ENCODE results near the gene PAOX. TPM values are rescaled to one million over a fixed set of nuclear protein-coding genes. Genes with fewer than 3 reads are reported as not detected.
A peak's percentile ranks its signal among the peaks of the same experiment; 100 is the strongest.

PAOX gene
- total and polyA plus RNA-seq, 2 of the 13 experiments (the other 11 are each of a cell fraction or from before 2014, with no cell fraction given) = 0.49 to 0.77 TPM

GRCh38 chr10:133356549-133357284, 22.3 kb upstream of the PAOX start (continued):
- TF ChIP-seq NR2F1 (CRISPR knock-in tag; IDR thresholded peaks at IDR 0.05) = no peak
- TF ChIP-seq MTA1 (CRISPR knock-in tag; IDR thresholded peaks at IDR 0.05; ENCODE audit: borderline replicate concordance) = no peak
- TF ChIP-seq PRDM4 (CRISPR knock-in tag; IDR thresholded peaks at IDR 0.05; ENCODE audit: borderline replicate concordance) = no peak
- TF ChIP-seq BHLHE40 (IDR thresholded peaks at IDR 0.05; ENCODE audit: low read length) = no peak
- no peak for TF ChIP-seq RFXANK (CRISPR knock-in tag; IDR thresholded peaks at IDR 0.05)
- no peak for TF ChIP-seq KMT2B (CRISPR knock-in tag; IDR thresholded peaks at IDR 0.05)
- no peak for TF ChIP-seq ZNF124 (CRISPR knock-in tag; IDR thresholded peaks at IDR 0.05)
- TF ChIP-seq CAMTA2 (CRISPR knock-in tag; IDR thresholded peaks at IDR 0.05; ENCODE audit: borderline replicate concordance) = 0 out of 2 replicates have a peak, but pooled peaks have one; percentile 80

Measured in HepG2 (cell line).